Measurements from ENCODE around the gene MSI2. TPM values are rescaled to one million over a fixed set of nuclear protein-coding genes. Genes with fewer than 3 reads are reported as not detected.

Gene MSI2
- polyA plus RNA-seq, 1 experiment, result 9.2 TPM

- no peak for DNase-seq (ENCODE audit: low read depth)
- ChIA-PET POLR2A (no interaction called here), CTCF (interaction anchor here (0.7 to 1.2 kb wide), 2 partner anchors 8 to 123 kb away, joined by 3 read pairs; no protein-coding TSS in a partner anchor)
- Histone ChIP-seq H3K27me3 (ENCODE audit: control insufficient read depth, insufficient read depth, low read length) (no peaks in the 10 kb centered on the region), H3K4me3 (ENCODE audit: low read depth, low read length) (no peak overlapping the region), H3K36me3 (ENCODE audit: control insufficient read depth, insufficient read depth, low read length) (no peaks in the 10 kb centered on the region)
- TF ChIP-seq CTCF (IDR thresholded peaks at IDR 0.05; ENCODE audit: insufficient read depth, low read depth, low read length), result no peak
Measured at GRCh38 chr17:57419940-57420550, 163.7 kb downstream of the MSI2 start.

- H3K4me3 ChIP-seq (ENCODE audit: low read depth, low read length), result no peak overlapping the region
- POLR2A ChIA-PET, result no interaction called here
- H3K36me3 ChIP-seq (ENCODE audit: control insufficient read depth, insufficient read depth, low read length), result no peaks in the 10 kb centered on the region
- DNase-seq (ENCODE audit: low read depth), result no peak
- no peaks in the 10 kb centered on the region for H3K27me3 ChIP-seq (ENCODE audit: control insufficient read depth, insufficient read depth, low read length)
- CTCF ChIA-PET, result interaction anchor here (0.7 to 1.2 kb wide), 2 partner anchors 9 to 122 kb away, joined by 3 read pairs; no protein-coding TSS in a partner anchor
- no peak for TF ChIP-seq CTCF (IDR thresholded peaks at IDR 0.05; ENCODE audit: insufficient read depth, low read depth, low read length)
Measured at GRCh38 chr17:57420734-57421717, 164.7 kb downstream of the MSI2 start.

- H3K27me3 ChIP-seq (ENCODE audit: control insufficient read depth, insufficient read depth, low read length), result no peaks in the 10 kb centered on the region
- no peak for TF ChIP-seq CTCF (IDR thresholded peaks at IDR 0.05; ENCODE audit: insufficient read depth, low read depth, low read length)
- DNase-seq (ENCODE audit: low read depth), result no peak
- ChIA-PET POLR2A (no interaction called here), CTCF (interaction anchor here (0.7 kb wide), 1 partner anchor 14 kb away, joined by 7 read pairs; no protein-coding TSS in a partner anchor)
- H3K4me3 ChIP-seq (ENCODE audit: low read depth, low read length), result no peak overlapping the region
- no peaks in the 10 kb centered on the region for H3K36me3 ChIP-seq (ENCODE audit: control insufficient read depth, insufficient read depth, low read length)
Measured at GRCh38 chr17:57422574-57423164, 166.3 kb downstream of the MSI2 start.

- Histone ChIP-seq H3K36me3 (ENCODE audit: control insufficient read depth, insufficient read depth, low read length) (no peaks in the 10 kb centered on the region), H3K4me3 (ENCODE audit: low read depth, low read length) (no peak overlapping the region), H3K27me3 (ENCODE audit: control insufficient read depth, insufficient read depth, low read length) (no peaks in the 10 kb centered on the region)
- TF ChIP-seq CTCF (IDR thresholded peaks at IDR 0.05; ENCODE audit: insufficient read depth, low read depth, low read length), result no peak
- CTCF ChIA-PET, result interaction anchor here (0.6 to 1.6 kb wide), 3 partner anchors 21 to 376 kb away, joined by 3 to 5 read pairs (median 3); no protein-coding TSS in a partner anchor
- POLR2A ChIA-PET, result no interaction called here
- no peak for DNase-seq (ENCODE audit: low read depth)
Measured at GRCh38 chr17:57423541-57423940, 167.2 kb downstream of the MSI2 start.

- CTCF ChIA-PET, result interaction anchor here (0.6 to 1.6 kb wide), 5 partner anchors 17 to 376 kb away, joined by 3 to 5 read pairs (median 3); no protein-coding TSS in a partner anchor
- TF ChIP-seq CTCF (IDR thresholded peaks at IDR 0.05; ENCODE audit: insufficient read depth, low read depth, low read length), result no peak
- POLR2A ChIA-PET, result no interaction called here
Measured at GRCh38 chr17:57424273-57424672, 167.9 kb downstream of the MSI2 start.

More at GRCh38 chr17:57424273-57424672, 167.9 kb downstream of the MSI2 start:
- Histone ChIP-seq H3K27me3 (ENCODE audit: control insufficient read depth, insufficient read depth, low read length) (no peaks in the 10 kb centered on the region), H3K36me3 (ENCODE audit: control insufficient read depth, insufficient read depth, low read length) (no peaks in the 10 kb centered on the region), H3K4me3 (ENCODE audit: low read depth, low read length) (no peak overlapping the region)
- no peak for DNase-seq (ENCODE audit: low read depth)
